ENCODE results near the gene ELMO2.

- TF ChIP-seq POLR2A (IDR thresholded peaks at IDR 0.05) = no peak
- TF ChIP-seq, protein P1, sequence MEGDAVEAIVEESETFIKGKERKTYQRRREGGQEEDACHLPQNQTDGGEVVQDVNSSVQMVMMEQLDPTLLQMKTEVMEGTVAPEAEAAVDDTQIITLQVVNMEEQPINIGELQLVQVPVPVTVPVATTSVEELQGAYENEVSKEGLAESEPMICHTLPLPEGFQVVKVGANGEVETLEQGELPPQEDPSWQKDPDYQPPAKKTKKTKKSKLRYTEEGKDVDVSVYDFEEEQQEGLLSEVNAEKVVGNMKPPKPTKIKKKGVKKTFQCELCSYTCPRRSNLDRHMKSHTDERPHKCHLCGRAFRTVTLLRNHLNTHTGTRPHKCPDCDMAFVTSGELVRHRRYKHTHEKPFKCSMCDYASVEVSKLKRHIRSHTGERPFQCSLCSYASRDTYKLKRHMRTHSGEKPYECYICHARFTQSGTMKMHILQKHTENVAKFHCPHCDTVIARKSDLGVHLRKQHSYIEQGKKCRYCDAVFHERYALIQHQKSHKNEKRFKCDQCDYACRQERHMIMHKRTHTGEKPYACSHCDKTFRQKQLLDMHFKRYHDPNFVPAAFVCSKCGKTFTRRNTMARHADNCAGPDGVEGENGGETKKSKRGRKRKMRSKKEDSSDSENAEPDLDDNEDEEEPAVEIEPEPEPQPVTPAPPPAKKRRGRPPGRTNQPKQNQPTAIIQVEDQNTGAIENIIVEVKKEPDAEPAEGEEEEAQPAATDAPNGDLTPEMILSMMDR (IDR thresholded peaks at IDR 0.05) = no peak
These were observed 52.8 kb downstream of the ELMO2 start for GRCh38 chr20:46353500-46354206.

All from prostate gland (tissue), 2 donors.